Adrenal gland (tissue), 12 donors: ENCODE measurements around the gene TTLL12. TPM values are rescaled to one million over a fixed set of nuclear protein-coding genes. Genes with fewer than 3 reads are reported as not detected.

Source experiments
- DNase-seq, 7 donors: peaks; one replicate each; pipeline ENCODE4 v3.0.0-alpha.2; 2019 to 2020
- H3K27ac ChIP-seq, 5 donors: fragments of 200-600 bp; sonication (generic) in 4 of 5; 1 replicate in 3 of 5; 2 replicates in 2 of 5; pipeline versions ENCODE4 v1.5.1 to v1.8.0; 2016 to 2020; ENCODE audit warnings: mild to moderate bottlenecking in 1 of 5
- H3K27me3 ChIP-seq: fragments of 200-600 bp; 2 replicates; pipeline ENCODE4 v1.8.0; 2021
- H3K36me3 ChIP-seq, 2 donors: fragments of 200-600 bp; replicated peaks in 1 of 2; 1 replicate in 1 of 2; 2 replicates in 1 of 2; pipeline versions ENCODE4 v1.5.1 to v1.8.0; 2018 to 2022
- H3K4me1 ChIP-seq, 2 donors: fragments of 200-600 bp; replicated peaks in 1 of 2; 1 replicate in 1 of 2; 2 replicates in 1 of 2; pipeline versions ENCODE4 v1.5.1 to v1.8.0; 2018 to 2021
- H3K4me3 ChIP-seq, 4 donors: fragments of 200-600 bp; sonication (generic) in 3 of 4; one replicate each; pipeline ENCODE4 v1.5.1; 2016 to 2018
- H3K9me3 ChIP-seq, 3 donors: fragments of 200-600 bp; sonication (generic) in 1 of 3; replicated peaks in 1 of 3; 1 replicate in 2 of 3; 2 replicates in 1 of 3; pipeline versions ENCODE4 v1.5.1 to v1.8.0; 2016 to 2021
- CTCF ChIP-seq, 6 experiments: fragments of 450-650 bp in 4 of 6; fragments of 200-600 bp in 2 of 6; sonication (generic) in 1 of 6; IDR thresholded peaks; 1 replicate in 5 of 6; 2 replicates in 1 of 6; pipeline versions ENCODE4 v1.5.1 to v1.8.0; 2016 to 2021; ENCODE audit warnings: antibody characterized with exemption in 6 of 6, mild to moderate bottlenecking in 2 of 6, moderate library complexity in 1 of 6
- POLR2A ChIP-seq, 2 donors: fragments of 450-650 bp; IDR thresholded peaks; one replicate each; pipeline ENCODE4 v1.6.1; 2017; ENCODE audit warnings: antibody characterized with exemption in 2 of 2, mild to moderate bottlenecking in 2 of 2, moderate library complexity in 1 of 2
- WGBS, 4 donors: extraction: QIAGEN DNeasy Blood & Tissue Kit in 2 of 4; methylation state at CpG; one replicate each; pipeline versions ENCODE4 v1.1.5 to v1.1.7; 2013 to 2017; 5-methylcytosine and 5-hydroxymethylcytosine counted together
- intact Hi-C, 2 donors: fragments of 100-400 bp; cut with DNase I; formaldehyde crosslinking; loops; one replicate each; pipeline versions ENCODE4 v1.14.1 to v1.15.0; 2022 to 2023
- polyA plus RNA-seq, 3 donors: library from polyadenylated mRNA; stranded (reverse); fragments of 200-250 nt in 2 of 3; fragments of 350-450 nt in 1 of 3; fragmentation: Illumina TruSeq in 1 of 3; extraction: RNeasy Lipid Tissue Mini Kit (QIAGEN cat#74804) in 1 of 3; gene quantifications; one replicate each; pipeline ENCODE4 v1.2.3, GENCODE V29; 2013 to 2014
- total RNA-seq, 9 donors: library from RNA; depleted of rRNA in 4 of 9; stranded (reverse); fragments of >200 nt in 4 of 9; fragments of 120-200 nt in 1 of 9; fragmentation: NEBNext Ultra II Directional in 1 of 9; extraction: Animal tissue kit (Norgen Biotek cat#: 25700) in 1 of 9; gene quantifications; one replicate each; pipeline versions ENCODE4 v1.1.0 to v1.2.4, GENCODE V29; 2013 to 2023
- donor health status: healthy with polysubstance abuse.
- donor health status: Bipolar disorder and iron deficiency.
- donor health status: DM: yes; HTN: yes; CAD: no.
- donor health status: DM: no; HTN: no; CAD: no.
- donor health status: DM: no; HTN: no; CAD: no.
- donor health status: DM: yes; HTN: yes; CAD: no.

The TTLL12 gene
- total and polyA plus RNA-seq, 12 donors: 22.6 to 85.2 (median 59.2) TPM

- H3K36me3 ChIP-seq: no peaks in the 10 kb centered on the region
- DNase-seq: peak; percentile 64 to 86 (median 79)
Observed at GRCh38 chr22:43152357-43153071, 34.4 kb downstream of the TTLL12 start.

GRCh38 chr22:43152003-43152356 is 35.0 kb downstream of the TTLL12 start:
- Histone ChIP-seq H3K27ac (peak overlapping the region; percentile 34 to 89 (median 67)), H3K36me3 (no peaks in the 10 kb centered on the region), H3K9me3 (no peaks in the 10 kb centered on the region), H3K27me3 (no peaks in the 10 kb centered on the region), H3K4me1 (peaks cover 22 to 23% of the 10 kb centered on the region in 2 donors), H3K4me3 (peak overlapping the region in 3 of 4 donors; percentile 54 to 81 (median 68))
- intact Hi-C loops: no loop called here
- WGBS, 4 donors: 13 to 36% (median 28%) methylated on average over 3 to 18 of the region's 18 CpGs
- DNase-seq: no peak
- TF ChIP-seq CTCF (IDR thresholded peaks at IDR 0.05) (no peak), POLR2A (IDR thresholded peaks at IDR 0.05) (no peak)

More at GRCh38 chr22:43152357-43153071, 34.4 kb downstream of the TTLL12 start:
- TF ChIP-seq POLR2A (IDR thresholded peaks at IDR 0.05) (peak in 1 of 2 donors; percentile 37), CTCF (IDR thresholded peaks at IDR 0.05) (no peak)
- Histone ChIP-seq H3K9me3 (no peaks in the 10 kb centered on the region), H3K27me3 (no peaks in the 10 kb centered on the region), H3K4me3 (peak overlapping the region in 3 of 4 donors; percentile 54 to 81 (median 68)), H3K4me1 (peaks cover 22 to 23% of the 10 kb centered on the region in 2 donors), H3K27ac (peak overlapping the region; percentile 34 to 89 (median 67))
- intact Hi-C loops: no loop called here
- 8 to 38% (median 17%) methylated on average over 7 to 22 of the region's 22 CpGs for WGBS, 4 donors

GRCh38 chr22:43151251-43152002 is 35.5 kb downstream of the TTLL12 start, which contains the start of gene TSPO:
TSS of gene TSPO (plus strand) at chr22:43151559. CDS start at chr22:43159239, 7,680 bp downstream.
- Histone ChIP-seq H3K9me3 (no peaks in the 10 kb centered on the region), H3K27me3 (no peaks in the 10 kb centered on the region), H3K4me3 (peak within 1 kb of the TSS in 3 of 4 donors; percentile 54 to 81 (median 68)), H3K4me1 (peaks cover 22 to 23% of the 10 kb centered on the region in 2 donors), H3K36me3 (no peaks in the 10 kb centered on the region), H3K27ac (peak within 1 kb of the TSS; percentile 34 to 89 (median 67))
- TF ChIP-seq POLR2A (IDR thresholded peaks at IDR 0.05) (peak in 1 of 2 donors; percentile 73), CTCF (IDR thresholded peaks at IDR 0.05) (no peak)
- 0 to 2% (median 1%) methylated on average over 4 to 75 of the region's 75 CpGs for WGBS, 4 donors
- intact Hi-C loops: no loop called here
- peak; percentile 85 to 90 (median 88) for DNase-seq

GRCh38 chr22:43150731-43151206 is 36.2 kb downstream of the TTLL12 start:
- intact Hi-C loops: no loop called here
- Histone ChIP-seq H3K27me3 (no peaks in the 10 kb centered on the region), H3K4me3 (peak overlapping the region in 1 of 4 donors; percentile 81), H3K27ac (peak overlapping the region in 4 of 5 donors; percentile 34 to 89 (median 72)), H3K36me3 (no peaks in the 10 kb centered on the region), H3K4me1 (peaks cover 22 to 23% of the 10 kb centered on the region in 2 donors), H3K9me3 (no peaks in the 10 kb centered on the region)
- TF ChIP-seq CTCF (IDR thresholded peaks at IDR 0.05): no peak
- no peak for TF ChIP-seq POLR2A (IDR thresholded peaks at IDR 0.05)
- WGBS, 4 donors: 20 to 58% (median 52%) methylated on average over 2 to 15 of the region's 15 CpGs
- peak; percentile 48 to 64 (median 57) for DNase-seq
